Measurements from ENCODE around the gene PHF20. TPM values are rescaled to one million over a fixed set of nuclear protein-coding genes. Genes with fewer than 3 reads are reported as not detected.
A peak's percentile ranks its signal among the peaks of the same experiment; 100 is the strongest.
"Not testable (repeated sequence)": the region's sequence is repeated elsewhere in the genome, so short reads cannot be mapped to it uniquely, and the experiment has no call there.

The PHF20 gene
- total RNA-seq, 1 donor from 2014 or later: 35.9 TPM

DNA sequence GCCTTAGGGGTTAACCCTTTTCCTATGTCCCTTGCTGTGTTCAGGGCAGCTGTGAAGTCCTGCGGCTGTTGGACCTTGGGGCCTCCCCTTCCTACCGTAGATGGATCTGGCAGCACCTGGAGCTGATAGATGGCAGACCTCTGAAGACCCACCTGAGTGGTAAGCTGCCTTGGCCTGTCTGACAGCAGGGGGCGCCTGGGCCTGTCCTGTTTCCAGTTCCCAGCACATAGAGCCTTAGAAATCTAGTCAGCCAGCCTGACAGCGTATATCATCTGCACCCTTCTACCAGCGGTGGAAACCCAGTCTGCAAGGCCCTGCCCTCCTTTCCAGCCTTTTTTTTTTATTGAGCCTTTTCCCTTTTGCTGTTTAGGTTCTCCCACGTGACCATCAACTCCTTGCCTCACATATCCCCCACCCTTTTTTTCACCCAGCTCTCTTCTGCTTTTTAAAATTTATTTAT is 223.2 kb downstream of the PHF20 start:
- no peaks in the 10 kb centered on the region for H3K27me3 ChIP-seq (ENCODE audit: low read depth)
- H3K4me1 ChIP-seq: peaks cover 3% of the 10 kb centered on the region
- H3K4me3 ChIP-seq: no peak overlapping the region
- peak; percentile 80 for DNase-seq
- H3K36me3 ChIP-seq: no peaks in the 10 kb centered on the region
- intact Hi-C loops (cut with micrococcal nuclease): no loop called here
- TF ChIP-seq, protein P1, sequence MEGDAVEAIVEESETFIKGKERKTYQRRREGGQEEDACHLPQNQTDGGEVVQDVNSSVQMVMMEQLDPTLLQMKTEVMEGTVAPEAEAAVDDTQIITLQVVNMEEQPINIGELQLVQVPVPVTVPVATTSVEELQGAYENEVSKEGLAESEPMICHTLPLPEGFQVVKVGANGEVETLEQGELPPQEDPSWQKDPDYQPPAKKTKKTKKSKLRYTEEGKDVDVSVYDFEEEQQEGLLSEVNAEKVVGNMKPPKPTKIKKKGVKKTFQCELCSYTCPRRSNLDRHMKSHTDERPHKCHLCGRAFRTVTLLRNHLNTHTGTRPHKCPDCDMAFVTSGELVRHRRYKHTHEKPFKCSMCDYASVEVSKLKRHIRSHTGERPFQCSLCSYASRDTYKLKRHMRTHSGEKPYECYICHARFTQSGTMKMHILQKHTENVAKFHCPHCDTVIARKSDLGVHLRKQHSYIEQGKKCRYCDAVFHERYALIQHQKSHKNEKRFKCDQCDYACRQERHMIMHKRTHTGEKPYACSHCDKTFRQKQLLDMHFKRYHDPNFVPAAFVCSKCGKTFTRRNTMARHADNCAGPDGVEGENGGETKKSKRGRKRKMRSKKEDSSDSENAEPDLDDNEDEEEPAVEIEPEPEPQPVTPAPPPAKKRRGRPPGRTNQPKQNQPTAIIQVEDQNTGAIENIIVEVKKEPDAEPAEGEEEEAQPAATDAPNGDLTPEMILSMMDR (IDR thresholded peaks at IDR 0.05; ENCODE audit: borderline replicate concordance): peak; percentile 93
- peaks cover 6% of the 10 kb centered on the region for H3K9me3 ChIP-seq (replicated peaks)
- no peak overlapping the region for H3K27ac ChIP-seq (replicated peaks)

DNA sequence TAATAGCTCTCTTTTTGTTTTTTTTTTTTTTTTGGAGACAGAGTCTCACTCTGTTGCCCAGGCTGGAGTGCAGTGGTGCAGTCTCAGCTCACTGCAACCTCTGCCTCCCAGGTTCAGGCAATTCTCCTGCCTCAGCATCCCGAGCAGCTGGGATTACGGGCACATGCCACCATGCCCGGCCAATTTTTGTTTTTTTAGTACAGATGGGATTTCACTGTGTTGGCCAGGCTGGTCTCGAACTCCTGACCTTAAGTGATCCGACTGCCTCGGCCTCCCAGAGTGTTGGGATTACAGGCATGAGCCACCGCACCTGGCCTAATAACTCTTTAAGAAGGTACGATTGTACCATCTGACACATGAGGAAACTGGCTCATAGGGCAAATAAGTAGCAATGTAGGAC is 224.7 kb downstream of the PHF20 start:
- H3K27me3 ChIP-seq (ENCODE audit: low read depth); H3K27ac ChIP-seq (replicated peaks); H3K4me1 ChIP-seq; H3K4me3 ChIP-seq; DNase-seq; H3K36me3 ChIP-seq; intact Hi-C loops (cut with micrococcal nuclease): not testable (repeated sequence)
- H3K9me3 ChIP-seq (replicated peaks): peaks cover 11% of the 10 kb centered on the region

Other genes starting within 250 kb of the PHF20 start
- not detected for gene C20orf173, start 242.4 kb upstream of the PHF20 start, total RNA-seq
- gene ERGIC3, start 229.9 kb upstream of the PHF20 start, total RNA-seq: 103 TPM
- 2.3 TPM for gene SPAG4, start 156.2 kb upstream of the PHF20 start, total RNA-seq
- 47.3 TPM for gene CPNE1, start 107.1 kb upstream of the PHF20 start, total RNA-seq
- gene RBM12, start 107.1 kb upstream of the PHF20 start, total RNA-seq: 46.2 TPM
- 60.8 TPM for gene NFS1, start 72.7 kb upstream of the PHF20 start, total RNA-seq
- gene ROMO1, start 72.6 kb upstream of the PHF20 start, total RNA-seq: 210 TPM
- 128 TPM for gene RBM39, start 29.8 kb upstream of the PHF20 start, total RNA-seq
- gene SCAND1, start 182.5 kb downstream of the PHF20 start, total RNA-seq: 40.0 TPM
- 3.7 TPM for gene CNBD2, start 196.6 kb downstream of the PHF20 start, total RNA-seq

All from left ventricle myocardium inferior (tissue), 1 donor.